ENCODE data around the gene PRG2. TPM values are rescaled to one million over a fixed set of nuclear protein-coding genes. Genes with fewer than 3 reads are reported as not detected.

Gene PRG2
- total RNA-seq, 1 donor from 2014 or later: not detected

DNA sequence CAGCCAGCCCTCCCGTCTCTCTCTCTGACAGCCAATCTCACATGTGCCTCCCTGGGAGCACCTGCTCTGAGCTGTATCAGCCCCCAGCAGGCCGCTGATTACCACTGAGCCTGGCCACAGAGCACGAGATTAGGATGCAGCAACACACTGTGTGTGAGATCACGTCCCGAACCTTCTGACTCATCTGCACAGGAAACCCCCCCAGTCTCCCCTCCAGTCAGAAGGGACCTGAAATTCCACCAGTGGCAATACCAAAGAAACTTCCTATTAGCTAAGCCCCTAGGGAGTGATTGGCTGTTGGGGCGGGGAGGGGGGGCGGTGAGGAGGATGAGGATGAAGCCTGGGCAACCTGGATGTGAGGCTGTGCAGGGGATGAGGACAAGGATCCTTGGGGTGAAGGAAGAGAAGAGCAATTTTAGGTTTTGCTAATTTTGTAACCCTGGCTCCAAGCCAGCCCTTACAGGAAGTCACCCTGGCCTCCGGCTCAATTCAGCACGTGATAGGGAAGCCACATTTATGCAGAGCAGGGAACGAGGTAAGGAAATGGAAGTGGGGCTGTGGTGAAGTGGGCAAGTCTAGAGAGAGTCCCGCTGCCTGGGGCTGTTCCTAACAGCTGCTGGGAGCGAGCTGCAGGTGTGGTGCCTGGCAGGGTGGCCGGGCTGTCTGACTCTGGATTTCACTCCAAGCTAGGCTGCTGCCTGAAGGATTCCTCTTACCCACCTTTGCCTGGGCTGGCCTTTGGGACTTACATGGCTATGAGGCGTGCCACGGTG, 34.5 kb upstream of the PRG2 start:
- Mint-ChIP-seq H3K4me1 (ENCODE audit: low read depth) (peaks cover 37% of the 10 kb centered on the region), H3K27me3 (ENCODE audit: low read depth) (peaks cover 1% of the 10 kb centered on the region), H3K36me3 (ENCODE audit: low read depth) (peaks cover 5% of the 10 kb centered on the region), H3K27ac (ENCODE audit: unreplicated experiment) (peak overlapping the region; percentile 77), H3K9me3 (ENCODE audit: low read depth) (no peaks in the 10 kb centered on the region), H3K4me3 (ENCODE audit: unreplicated experiment) (peak overlapping the region; percentile 9)
- TF ChIP-seq, protein P1, sequence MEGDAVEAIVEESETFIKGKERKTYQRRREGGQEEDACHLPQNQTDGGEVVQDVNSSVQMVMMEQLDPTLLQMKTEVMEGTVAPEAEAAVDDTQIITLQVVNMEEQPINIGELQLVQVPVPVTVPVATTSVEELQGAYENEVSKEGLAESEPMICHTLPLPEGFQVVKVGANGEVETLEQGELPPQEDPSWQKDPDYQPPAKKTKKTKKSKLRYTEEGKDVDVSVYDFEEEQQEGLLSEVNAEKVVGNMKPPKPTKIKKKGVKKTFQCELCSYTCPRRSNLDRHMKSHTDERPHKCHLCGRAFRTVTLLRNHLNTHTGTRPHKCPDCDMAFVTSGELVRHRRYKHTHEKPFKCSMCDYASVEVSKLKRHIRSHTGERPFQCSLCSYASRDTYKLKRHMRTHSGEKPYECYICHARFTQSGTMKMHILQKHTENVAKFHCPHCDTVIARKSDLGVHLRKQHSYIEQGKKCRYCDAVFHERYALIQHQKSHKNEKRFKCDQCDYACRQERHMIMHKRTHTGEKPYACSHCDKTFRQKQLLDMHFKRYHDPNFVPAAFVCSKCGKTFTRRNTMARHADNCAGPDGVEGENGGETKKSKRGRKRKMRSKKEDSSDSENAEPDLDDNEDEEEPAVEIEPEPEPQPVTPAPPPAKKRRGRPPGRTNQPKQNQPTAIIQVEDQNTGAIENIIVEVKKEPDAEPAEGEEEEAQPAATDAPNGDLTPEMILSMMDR (IDR thresholded peaks at IDR 0.05): no peak
- DNase-seq (ENCODE audit: low spot score): no peak

- Mint-ChIP-seq H3K36me3 (ENCODE audit: low read depth) (peaks cover 5% of the 10 kb centered on the region), H3K9me3 (ENCODE audit: low read depth) (no peaks in the 10 kb centered on the region), H3K4me3 (ENCODE audit: unreplicated experiment) (no peak overlapping the region), H3K4me1 (ENCODE audit: low read depth) (peaks cover 37% of the 10 kb centered on the region), H3K27ac (ENCODE audit: unreplicated experiment) (peak overlapping the region; percentile 77), H3K27me3 (ENCODE audit: low read depth) (no peaks in the 10 kb centered on the region)
- TF ChIP-seq, protein P1 (IDR thresholded peaks at IDR 0.05): no peak
- DNase-seq (ENCODE audit: low spot score): no peak
Measured at GRCh38 chr11:57424137-57424791, 33.8 kb upstream of the PRG2 start.

GRCh38 chr11:57422669-57423068, 32.2 kb upstream of the PRG2 start:
- peaks cover 5% of the 10 kb centered on the region for H3K36me3 Mint-ChIP-seq (ENCODE audit: low read depth)
- H3K4me3 Mint-ChIP-seq (ENCODE audit: unreplicated experiment): no peak overlapping the region
- DNase-seq (ENCODE audit: low spot score): no peak
- TF ChIP-seq, protein P1 (IDR thresholded peaks at IDR 0.05): no peak
- peaks cover 33% of the 10 kb centered on the region for H3K4me1 Mint-ChIP-seq (ENCODE audit: low read depth)
- H3K9me3 Mint-ChIP-seq (ENCODE audit: low read depth): no peaks in the 10 kb centered on the region
- H3K27ac Mint-ChIP-seq (ENCODE audit: unreplicated experiment): no peak overlapping the region
- no peaks in the 10 kb centered on the region for H3K27me3 Mint-ChIP-seq (ENCODE audit: low read depth)

DNA sequence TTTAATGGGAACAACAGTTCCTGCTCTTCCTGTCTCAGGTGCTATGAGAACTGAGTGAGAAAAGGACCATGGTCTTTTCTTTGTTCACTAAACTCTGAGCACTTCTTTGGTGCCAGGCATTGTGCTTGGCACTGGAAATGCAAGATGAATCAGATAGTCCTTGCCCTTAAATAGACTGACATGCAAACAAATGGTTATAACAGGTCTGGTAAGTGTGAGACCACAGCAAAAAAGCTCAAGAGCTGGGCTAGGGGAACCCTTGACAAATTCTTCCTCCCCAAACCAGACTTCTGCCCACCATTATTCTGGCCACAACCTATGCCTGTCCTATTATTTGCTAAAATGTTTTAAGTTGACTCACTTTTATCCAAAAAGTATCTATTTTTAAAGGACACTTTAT, 31.4 kb upstream of the PRG2 start:
- H3K36me3 Mint-ChIP-seq (ENCODE audit: low read depth): peaks cover 9% of the 10 kb centered on the region
- TF ChIP-seq, protein P1 (IDR thresholded peaks at IDR 0.05): no peak
- DNase-seq (ENCODE audit: low spot score): no peak
- H3K4me1 Mint-ChIP-seq (ENCODE audit: low read depth): peaks cover 25% of the 10 kb centered on the region
- no peaks in the 10 kb centered on the region for H3K27me3 Mint-ChIP-seq (ENCODE audit: low read depth)
- no peak overlapping the region for H3K4me3 Mint-ChIP-seq (ENCODE audit: unreplicated experiment)
- no peak overlapping the region for H3K27ac Mint-ChIP-seq (ENCODE audit: unreplicated experiment)
- H3K9me3 Mint-ChIP-seq (ENCODE audit: low read depth): no peaks in the 10 kb centered on the region

DNA sequence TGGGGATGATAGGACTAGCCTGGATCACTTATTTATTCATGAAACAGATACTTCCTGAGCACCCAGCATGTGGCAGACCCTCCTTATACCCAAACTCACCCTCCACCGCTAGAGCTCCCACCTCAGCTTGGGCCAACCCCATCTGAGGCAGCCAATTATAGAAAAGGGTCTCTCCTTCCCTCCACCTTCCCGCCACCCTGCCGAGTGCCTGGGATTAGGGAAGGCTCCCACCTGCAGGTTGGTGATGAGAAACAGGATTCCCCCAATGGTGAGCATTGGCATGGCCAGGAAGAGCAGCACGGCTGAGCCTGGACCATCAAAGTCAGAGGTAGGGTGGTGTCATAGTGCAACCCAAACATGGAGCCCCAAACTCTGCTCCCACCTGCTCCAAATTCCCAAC, 30.6 kb upstream of the PRG2 start:
- TF ChIP-seq, protein P1 (IDR thresholded peaks at IDR 0.05): no peak
- no peaks in the 10 kb centered on the region for H3K9me3 Mint-ChIP-seq (ENCODE audit: low read depth)
- H3K27me3 Mint-ChIP-seq (ENCODE audit: low read depth): no peaks in the 10 kb centered on the region
- DNase-seq (ENCODE audit: low spot score): no peak
- peaks cover 10% of the 10 kb centered on the region for H3K36me3 Mint-ChIP-seq (ENCODE audit: low read depth)
- no peak overlapping the region for H3K4me3 Mint-ChIP-seq (ENCODE audit: unreplicated experiment)
- peaks cover 18% of the 10 kb centered on the region for H3K4me1 Mint-ChIP-seq (ENCODE audit: low read depth)
- no peak overlapping the region for H3K27ac Mint-ChIP-seq (ENCODE audit: unreplicated experiment)

All from chondrocyte (in vitro differentiated cells).